GM23338 (cell line): ENCODE measurements around the gene STIM1. TPM values are rescaled to one million over a fixed set of nuclear protein-coding genes. Genes with fewer than 3 reads are reported as not detected.

ENCODE experiments used
- ATAC-seq: fragments of 200-7000 bp; cut with Tn5 transposase; 3 replicates; pipeline ENCODE4 v1.9.1; 2020
- DNase-seq: peaks from one replicate; pipeline ENCODE4 v3.0.0-alpha.2; 2015; ENCODE audit warnings: low spot score
- H2AFZ ChIP-seq: fragments of 200-600 bp; sonication (generic); 2 replicates; pipeline ENCODE4 v1.8.0; 2016; ENCODE audit warnings: antibody characterized with exemption, mild to moderate bottlenecking, moderate library complexity
- H3F3A ChIP-seq: fragments of 200-600 bp; sonication (generic); replicated peaks from 2 replicates; pipeline ENCODE4 v1.8.0; 2017; ENCODE audit warnings: antibody characterized with exemption, mixed run types, low read depth
- H3K27ac ChIP-seq: fragments of 200-600 bp; sonication (generic); 2 replicates; pipeline ENCODE4 v1.6.1; 2016; ENCODE audit warnings: low read depth
- H3K27me3 ChIP-seq: fragments of 200-600 bp; sonication (generic); 2 replicates; pipeline ENCODE4 v1.8.0; 2016; ENCODE audit warnings: mild to moderate bottlenecking, mixed run types, moderate library complexity; ENCODE audit not compliant: insufficient read depth
- H3K36me3 ChIP-seq: fragments of 200-600 bp; sonication (generic); 2 replicates; pipeline ENCODE4 v1.8.0; 2016; ENCODE audit warnings: mild to moderate bottlenecking; ENCODE audit not compliant: insufficient read depth
- H3K4me1 ChIP-seq: fragments of 200-600 bp; sonication (generic); 2 replicates; pipeline ENCODE4 v1.8.0; 2016; ENCODE audit warnings: mild to moderate bottlenecking, moderate library complexity; ENCODE audit not compliant: insufficient read depth
- H3K4me2 ChIP-seq: fragments of 200-600 bp; sonication (generic); 2 replicates; pipeline ENCODE4 v1.7.1; 2017; ENCODE audit warnings: mixed run types
- H3K4me3 ChIP-seq: fragments of 200-600 bp; sonication (generic); 2 replicates; pipeline ENCODE4 v1.6.1; 2016; ENCODE audit warnings: mixed run types
- H3K79me2 ChIP-seq: fragments of 200-600 bp; sonication (generic); replicated peaks from 2 replicates; pipeline ENCODE4 v1.8.0; 2017; ENCODE audit warnings: mild to moderate bottlenecking; ENCODE audit not compliant: insufficient read depth
- H3K9me2 ChIP-seq: fragments of 200-600 bp; sonication (generic); 2 replicates; pipeline ENCODE4 v1.8.0; 2017; ENCODE audit not compliant: insufficient read depth
- H4K20me1 ChIP-seq: fragments of 200-600 bp; sonication (generic); replicated peaks from 2 replicates; pipeline ENCODE4 v1.8.0; 2017; ENCODE audit warnings: mild to moderate bottlenecking; ENCODE audit not compliant: insufficient read depth
- H3K27ac Mint-ChIP-seq: 2 replicates; pipeline ENCODE4 v1.8.0; 2020; ENCODE audit warnings: inconsistent platforms, mild to moderate bottlenecking, moderate library complexity, mixed read lengths
- H3K27me3 Mint-ChIP-seq: 3 replicates; pipeline ENCODE4 v1.8.0; 2022; ENCODE audit warnings: low read depth, mild to moderate bottlenecking, moderate library complexity, mixed read lengths, inconsistent platforms; ENCODE audit not compliant: insufficient read depth, poor library complexity
- H3K36me3 Mint-ChIP-seq: 3 replicates; pipeline ENCODE4 v1.8.0; 2021; ENCODE audit warnings: low read depth, mild to moderate bottlenecking, inconsistent platforms, moderate library complexity, mixed read lengths
- H3K4me1 Mint-ChIP-seq: 3 replicates; pipeline ENCODE4 v1.8.0; 2020; ENCODE audit warnings: mild to moderate bottlenecking, inconsistent platforms, mixed read lengths
- H3K4me3 Mint-ChIP-seq: 3 replicates; pipeline ENCODE4 v1.8.0; 2021; ENCODE audit warnings: moderate library complexity, mild to moderate bottlenecking, inconsistent platforms, mixed read lengths
- H3K9me3 Mint-ChIP-seq: 3 replicates; pipeline ENCODE4 v1.8.0; 2020; ENCODE audit warnings: moderate library complexity, mild to moderate bottlenecking, inconsistent platforms, mixed read lengths
- EZH2 ChIP-seq: fragments of 200-600 bp; sonication (generic); IDR thresholded peaks from one replicate; pipeline ENCODE4 v1.8.0; 2017; ENCODE audit warnings: antibody characterized with exemption, mild to moderate bottlenecking, low read depth; ENCODE audit not compliant: unreplicated experiment
- JUNB ChIP-seq: IDR thresholded peaks from one replicate; pipeline ENCODE4 v1.6.1; 2016; ENCODE audit warnings: antibody characterized with exemption; ENCODE audit not compliant: unreplicated experiment
- STAT1 ChIP-seq: IDR thresholded peaks from one replicate; pipeline ENCODE4 v1.6.1; 2016; ENCODE audit warnings: antibody characterized with exemption; ENCODE audit not compliant: unreplicated experiment
- polyA plus RNA-seq: library from polyadenylated mRNA; unstranded; fragments of >200 nt; fragmentation: Nextera tagmentation; extraction: Ambion mirVana; gene quantifications from 2 replicates; pipeline ENCODE4 v1.2.1, GENCODE V29; 2016
- total RNA-seq: library from RNA; depleted of rRNA; stranded (reverse); fragments of >200 nt; shearing (Covaris generic); gene quantifications from 2 replicates; pipeline ENCODE4 v1.2.3, GENCODE V29; 2014
- TF ChIP-seq, protein P1 (sequence below): fragments of 250-450 bp; sonication (Bioruptor Pico); IDR thresholded peaks from 2 replicates; pipeline ENCODE4 v1.5.0; 2020; ENCODE audit warnings: mild to moderate bottlenecking, moderate library complexity
- TF ChIP-seq, protein P2 (sequence below): IDR thresholded peaks from 2 replicates; pipeline ENCODE4 v1.6.1; 2016; ENCODE audit warnings: antibody characterized with exemption

Gene STIM1
- total and polyA plus RNA-seq, 2 experiments from 2014 or later = 3.5 to 14.0 TPM

DNA sequence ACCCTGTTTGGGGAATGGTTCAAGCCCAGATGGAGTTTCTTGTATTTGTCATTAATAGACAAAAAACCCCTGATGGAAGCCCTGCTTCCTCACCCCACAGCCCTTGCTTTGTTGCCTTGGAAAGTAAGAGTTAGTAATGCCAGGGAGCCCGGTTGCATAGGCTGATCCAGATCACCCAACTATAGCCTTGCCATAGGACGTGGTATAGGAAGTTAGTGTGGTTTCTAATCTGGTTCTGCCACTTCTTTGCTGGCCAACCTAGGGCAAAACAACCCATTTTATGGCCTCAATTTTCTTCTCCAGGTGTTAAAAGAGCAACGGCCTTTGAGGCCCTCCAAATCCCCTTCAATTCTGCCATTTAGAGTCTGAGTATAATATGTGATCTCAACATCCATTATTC is 97.9 kb downstream of the STIM1 start (continued):
- TF ChIP-seq, protein P1, sequence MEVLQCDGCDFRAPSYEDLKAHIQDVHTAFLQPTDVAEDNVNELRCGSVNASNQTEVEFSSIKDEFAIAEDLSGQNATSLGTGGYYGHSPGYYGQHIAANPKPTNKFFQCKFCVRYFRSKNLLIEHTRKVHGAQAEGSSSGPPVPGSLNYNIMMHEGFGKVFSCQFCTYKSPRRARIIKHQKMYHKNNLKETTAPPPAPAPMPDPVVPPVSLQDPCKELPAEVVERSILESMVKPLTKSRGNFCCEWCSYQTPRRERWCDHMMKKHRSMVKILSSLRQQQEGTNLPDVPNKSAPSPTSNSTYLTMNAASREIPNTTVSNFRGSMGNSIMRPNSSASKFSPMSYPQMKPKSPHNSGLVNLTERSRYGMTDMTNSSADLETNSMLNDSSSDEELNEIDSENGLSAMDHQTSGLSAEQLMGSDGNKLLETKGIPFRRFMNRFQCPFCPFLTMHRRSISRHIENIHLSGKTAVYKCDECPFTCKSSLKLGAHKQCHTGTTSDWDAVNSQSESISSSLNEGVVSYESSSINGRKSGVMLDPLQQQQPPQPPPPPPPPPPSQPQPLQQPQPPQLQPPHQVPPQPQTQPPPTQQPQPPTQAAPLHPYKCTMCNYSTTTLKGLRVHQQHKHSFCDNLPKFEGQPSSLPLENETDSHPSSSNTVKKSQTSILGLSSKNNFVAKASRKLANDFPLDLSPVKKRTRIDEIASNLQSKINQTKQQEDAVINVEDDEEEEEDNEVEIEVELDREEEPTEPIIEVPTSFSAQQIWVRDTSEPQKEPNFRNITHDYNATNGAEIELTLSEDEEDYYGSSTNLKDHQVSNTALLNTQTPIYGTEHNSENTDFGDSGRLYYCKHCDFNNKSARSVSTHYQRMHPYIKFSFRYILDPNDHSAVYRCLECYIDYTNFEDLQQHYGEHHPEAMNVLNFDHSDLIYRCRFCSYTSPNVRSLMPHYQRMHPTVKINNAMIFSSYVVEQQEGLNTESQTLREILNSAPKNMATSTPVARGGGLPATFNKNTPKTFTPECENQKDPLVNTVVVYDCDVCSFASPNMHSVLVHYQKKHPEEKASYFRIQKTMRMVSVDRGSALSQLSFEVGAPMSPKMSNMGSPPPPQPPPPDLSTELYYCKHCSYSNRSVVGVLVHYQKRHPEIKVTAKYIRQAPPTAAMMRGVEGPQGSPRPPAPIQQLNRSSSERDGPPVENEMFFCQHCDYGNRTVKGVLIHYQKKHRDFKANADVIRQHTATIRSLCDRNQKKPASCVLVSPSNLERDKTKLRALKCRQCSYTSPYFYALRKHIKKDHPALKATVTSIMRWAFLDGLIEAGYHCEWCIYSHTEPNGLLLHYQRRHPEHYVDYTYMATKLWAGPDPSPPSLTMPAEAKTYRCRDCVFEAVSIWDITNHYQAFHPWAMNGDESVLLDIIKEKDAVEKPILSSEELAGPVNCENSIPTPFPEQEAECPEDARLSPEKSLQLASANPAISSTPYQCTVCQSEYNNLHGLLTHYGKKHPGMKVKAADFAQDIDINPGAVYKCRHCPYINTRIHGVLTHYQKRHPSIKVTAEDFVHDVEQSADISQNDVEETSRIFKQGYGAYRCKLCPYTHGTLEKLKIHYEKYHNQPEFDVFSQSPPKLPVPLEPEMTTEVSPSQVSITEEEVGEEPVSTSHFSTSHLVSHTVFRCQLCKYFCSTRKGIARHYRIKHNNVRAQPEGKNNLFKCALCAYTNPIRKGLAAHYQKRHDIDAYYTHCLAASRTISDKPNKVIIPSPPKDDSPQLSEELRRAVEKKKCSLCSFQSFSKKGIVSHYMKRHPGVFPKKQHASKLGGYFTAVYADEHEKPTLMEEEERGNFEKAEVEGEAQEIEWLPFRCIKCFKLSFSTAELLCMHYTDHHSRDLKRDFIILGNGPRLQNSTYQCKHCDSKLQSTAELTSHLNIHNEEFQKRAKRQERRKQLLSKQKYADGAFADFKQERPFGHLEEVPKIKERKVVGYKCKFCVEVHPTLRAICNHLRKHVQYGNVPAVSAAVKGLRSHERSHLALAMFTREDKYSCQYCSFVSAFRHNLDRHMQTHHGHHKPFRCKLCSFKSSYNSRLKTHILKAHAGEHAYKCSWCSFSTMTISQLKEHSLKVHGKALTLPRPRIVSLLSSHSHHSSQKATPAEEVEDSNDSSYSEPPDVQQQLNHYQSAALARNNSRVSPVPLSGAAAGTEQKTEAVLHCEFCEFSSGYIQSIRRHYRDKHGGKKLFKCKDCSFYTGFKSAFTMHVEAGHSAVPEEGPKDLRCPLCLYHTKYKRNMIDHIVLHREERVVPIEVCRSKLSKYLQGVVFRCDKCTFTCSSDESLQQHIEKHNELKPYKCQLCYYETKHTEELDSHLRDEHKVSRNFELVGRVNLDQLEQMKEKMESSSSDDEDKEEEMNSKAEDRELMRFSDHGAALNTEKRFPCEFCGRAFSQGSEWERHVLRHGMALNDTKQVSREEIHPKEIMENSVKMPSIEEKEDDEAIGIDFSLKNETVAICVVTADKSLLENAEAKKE = no peak
- TF ChIP-seq STAT1 = no peak
- TF ChIP-seq, protein P2, sequence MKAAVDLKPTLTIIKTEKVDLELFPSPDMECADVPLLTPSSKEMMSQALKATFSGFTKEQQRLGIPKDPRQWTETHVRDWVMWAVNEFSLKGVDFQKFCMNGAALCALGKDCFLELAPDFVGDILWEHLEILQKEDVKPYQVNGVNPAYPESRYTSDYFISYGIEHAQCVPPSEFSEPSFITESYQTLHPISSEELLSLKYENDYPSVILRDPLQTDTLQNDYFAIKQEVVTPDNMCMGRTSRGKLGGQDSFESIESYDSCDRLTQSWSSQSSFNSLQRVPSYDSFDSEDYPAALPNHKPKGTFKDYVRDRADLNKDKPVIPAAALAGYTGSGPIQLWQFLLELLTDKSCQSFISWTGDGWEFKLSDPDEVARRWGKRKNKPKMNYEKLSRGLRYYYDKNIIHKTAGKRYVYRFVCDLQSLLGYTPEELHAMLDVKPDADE = no peak
- no peak for TF ChIP-seq EZH2

DNA sequence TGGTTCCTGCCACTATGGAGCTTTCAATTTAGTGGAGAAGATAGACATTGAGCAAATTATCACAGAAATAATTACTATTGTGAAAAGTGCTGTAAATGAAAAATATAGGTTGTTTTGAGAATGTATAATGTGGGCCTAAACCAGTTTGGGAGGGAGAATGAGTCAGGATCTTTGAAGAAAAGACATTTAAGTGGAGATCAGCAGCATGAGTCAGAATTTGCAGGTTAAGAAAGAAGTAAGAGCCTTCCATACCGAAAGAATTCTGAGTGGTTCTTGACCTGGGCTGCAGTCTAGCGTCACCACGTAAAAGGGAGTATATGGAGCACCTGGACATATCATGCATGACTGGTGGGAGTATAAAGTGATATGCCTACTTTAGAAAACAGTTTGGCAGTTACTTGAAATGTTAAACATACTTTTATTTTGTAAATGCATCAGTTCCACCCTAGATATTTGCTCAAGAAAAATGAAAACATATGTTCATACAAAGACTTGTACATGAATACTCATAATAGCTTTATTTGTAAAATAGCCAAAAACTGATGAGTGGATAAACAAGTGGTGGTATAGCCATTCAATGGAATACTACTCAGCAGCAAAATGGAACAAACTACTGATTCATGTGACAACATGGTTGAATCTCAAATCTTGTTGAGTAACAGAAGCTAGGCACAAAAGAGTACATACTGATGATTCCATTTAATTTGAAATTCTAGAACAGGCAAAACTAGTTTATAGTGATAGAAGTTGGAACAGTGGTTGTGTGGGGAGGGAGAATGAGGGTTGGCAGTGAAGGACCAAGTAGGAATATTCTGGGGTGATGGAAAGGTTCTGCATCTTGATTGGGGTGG is 99.2 kb downstream of the STIM1 start:
- Histone ChIP-seq H3K36me3 (no peaks in the 10 kb centered on the region), H4K20me1 (no peaks in the 10 kb centered on the region), H3K4me2 (no peak overlapping the region), H3F3A (no peaks in the 10 kb centered on the region), H3K27me3 (no peaks in the 10 kb centered on the region), H3K9me2 (no peaks in the 10 kb centered on the region), H3K4me1 (no peaks in the 10 kb centered on the region), H3K79me2 (no peaks in the 10 kb centered on the region), H2AFZ (no peak overlapping the region), H3K4me3 (no peak overlapping the region), H3K27ac (no peak overlapping the region)
- Mint-ChIP-seq H3K36me3 (no peaks in the 10 kb centered on the region), H3K4me1 (peaks cover 8% of the 10 kb centered on the region), H3K4me3 (no peak overlapping the region), H3K27ac (no peak overlapping the region), H3K27me3 (peaks cover 3% of the 10 kb centered on the region), H3K9me3 (no peaks in the 10 kb centered on the region)
- ATAC-seq (no peak), DNase-seq (no peak)
- TF ChIP-seq, protein P1 = no peak
- no peak for TF ChIP-seq JUNB
